ENCODE results near the gene DUSP2. TPM values are rescaled to one million over a fixed set of nuclear protein-coding genes. Genes with fewer than 3 reads are reported as not detected.

The DUSP2 gene
- total RNA-seq (2013; cell fraction: nucleolus; rRNA removed), result 404 and 419 TPM in 2 replicates
- total RNA-seq (2014; rRNA removed) (212 and 227 TPM in 2 replicates), total RNA-seq (2014; rRNA removed; fragmentation: Illumina TruSeq; extraction: Trizol) (57.4 and 58.0 TPM in 2 replicates), total RNA-seq (2021) (181 and 194 TPM in 2 replicates), polyA plus RNA-seq (2011; rRNA removed) (47.5 and 84.3 TPM in 2 replicates), polyA plus RNA-seq (2014; fragmentation: Illumina TruSeq; extraction: Trizol) (11.9 and 35.6 TPM in 2 replicates), polyA plus RNA-seq (2014; fragmentation: Nextera tagmentation; extraction: Ambion mirVana) (10 to 100 TPM in 1 of 2 experiments, 1 to 10 TPM in 1; 9.7 to 34.6 TPM), polyA plus RNA-seq (2014; rRNA removed) (158 and 168 TPM in 2 replicates), polyA plus RNA-seq (2016; fragmentation: Nextera tagmentation; extraction: Ambion mirVana) (10 to 100 TPM; 10.2 to 56.4 TPM), polyA minus RNA-seq (2011; rRNA and poly(A)+ RNA removed) (98.2 and 232 TPM in 2 replicates), Bru-seq, nascent RNA (percentile 99 among the genes with signal in this experiment), BruChase-seq, experiment 1, labeled RNA remaining after a 6-hour chase (percentile 98 among the genes with signal in this experiment), BruChase-seq, experiment 2, labeled RNA remaining after a 2-hour chase (percentile 97 among the genes with signal in this experiment)
- polyA plus RNA-seq (2011; ENCODE audit: low read depth), result 22.1 TPM
- 146 and 184 TPM in 2 replicates for polyA plus RNA-seq (2011; cell fraction: cytosol; rRNA removed)
- 522 and 621 TPM in 2 replicates for polyA plus RNA-seq (2011; cell fraction: nucleus; rRNA removed)
- polyA plus RNA-seq (2012), result 61.4 and 155 TPM in 2 replicates
- polyA minus RNA-seq (2011; cell fraction: cytosol; rRNA and poly(A)+ RNA removed), result 87.6 and 111 TPM in 2 replicates
- polyA minus RNA-seq (2011; cell fraction: nucleus; rRNA and poly(A)+ RNA removed), result 636 and 718 TPM in 2 replicates
- long read RNA-seq, experiment 1, transcript DUSP2-201 (4 exons, 1,688 nt), result major isoform, 151 of 160 reads
- long read RNA-seq, experiment 1, partial matches to known transcripts, result 3 of 160 reads
- long read RNA-seq, experiment 1, other reads (novel, unspliced or antisense), result 4 of 160 reads
- long read RNA-seq, experiment 2, transcript DUSP2-201 (4 exons, 1,688 nt), result major isoform, 16 of 29 reads
- long read RNA-seq, experiment 2, partial matches to known transcripts, result 12 of 29 reads
- long read RNA-seq, experiment 2, other reads (novel, unspliced or antisense), result 0 of 29 reads

- H3K36me3 ChIP-seq (ENCODE audit: control insufficient read depth in 2 of 2, insufficient read depth in 2 of 2, low read length in 1 of 2), result peaks cover 7% of the 10 kb centered on the region in 2 experiments; a peak in 2 of 4 replicates
- peak; percentile 57 for TF ChIP-seq USF2 (IDR thresholded peaks at IDR 0.05; ENCODE audit: borderline replicate concordance, low read depth, low read length)
- peak; percentile 100 for TF ChIP-seq POLR2AphosphoS2 (IDR thresholded peaks at IDR 0.05; ENCODE audit: low read depth, low read length)
- no peak for TF ChIP-seq PAX8 (IDR thresholded peaks at IDR 0.05)
- no peak for TF ChIP-seq KDM1A (IDR thresholded peaks at IDR 0.05; ENCODE audit: borderline replicate concordance)
- peak; percentile 92 for TF ChIP-seq ZBED1 (IDR thresholded peaks at IDR 0.05; ENCODE audit: borderline replicate concordance)
- no peak for TF ChIP-seq BMI1 (IDR thresholded peaks at IDR 0.05; ENCODE audit: borderline replicate concordance)
- TF ChIP-seq JUND (IDR thresholded peaks at IDR 0.05; ENCODE audit: low read depth, low read length), result no peak
- TF ChIP-seq NFYA (IDR thresholded peaks at IDR 0.05; ENCODE audit: borderline replicate concordance, low read depth, low read length), result no peak
- TF ChIP-seq NFXL1 (IDR thresholded peaks at IDR 0.05; ENCODE audit: borderline replicate concordance), result no peak
- TF ChIP-seq MXI1 (IDR thresholded peaks at IDR 0.05; ENCODE audit: low read depth, low read length), result peak; percentile 98
- TF ChIP-seq CEBPZ (IDR thresholded peaks at IDR 0.05; ENCODE audit: low read depth, low read length), result no peak
- no peak for TF ChIP-seq YBX1 (IDR thresholded peaks at IDR 0.05)
- TF ChIP-seq FOS (IDR thresholded peaks at IDR 0.05; ENCODE audit: borderline replicate concordance, extremely low read depth, insufficient read length), result no peak
These were observed at the start of gene DUSP2 for GRCh38 chr2:96145036-96145847. Gene DUSP2 (minus strand): TSS chr2:96145440. CDS start chr2:96145354, 86 bp downstream.

More at GRCh38 chr2:96145036-96145847, at the start of gene DUSP2:
- BruUV-seq (replicated peaks), result no TSS peak
- DNase-seq (ENCODE audit: low read depth, low spot score) (peak; percentile 85), ATAC-seq (peak; percentile 62), FAIRE-seq (no peak)
- peaks cover 29% of the 10 kb centered on the region for H3K79me2 ChIP-seq (ENCODE audit: control insufficient read depth, insufficient read depth, low read length)
- H3K4me3 ChIP-seq, result peak within 1 kb of the TSS; percentile 92
- H4K20me1 ChIP-seq (ENCODE audit: control insufficient read depth, insufficient read depth), result no peaks in the 10 kb centered on the region
- ChIA-PET POLR2A (interaction anchor here (2.6 to 9.5 kb wide), 4 partner anchors 13 to 63 kb away, joined by 12 to 161 read pairs (median 48); partner anchors contain the start of gene STARD7), CTCF (interaction anchor here (1.1 to 14.4 kb wide), 4 partner anchors 12 to 28 kb away, joined by 3 to 535 read pairs (median 55); partner anchors contain the start of gene ADRA2B), RAD21 (ENCODE audit: unreplicated experiment) (interaction anchor here (0.8 to 18.1 kb wide), 5 partner anchors 12 to 89 kb away, joined by 3 to 463 read pairs (median 50); no protein-coding TSS in a partner anchor), SMC1A (ENCODE audit: uncharacterized antibody, unreplicated experiment) (interaction anchor here (1.4 to 14.4 kb wide), 4 partner anchors 13 to 28 kb away, joined by 4 to 338 read pairs (median 96); no protein-coding TSS in a partner anchor)
- peaks cover 45% of the 10 kb centered on the region for H3K4me1 ChIP-seq (ENCODE audit: control insufficient read depth, insufficient read depth, low read length)
- H3K27me3 ChIP-seq (replicated peaks in 1 of 2; ENCODE audit: control insufficient read depth in 2 of 2, insufficient read depth in 2 of 2, low read length in 1 of 2), result no peaks in the 10 kb centered on the region
- in situ Hi-C loops (cut with MboI), result no loop called here
- H3K27ac ChIP-seq (ENCODE audit: control insufficient read depth, insufficient read depth), result peak within 1 kb of the TSS; percentile 89
- under 1% methylated on average over 76 of the region's 94 CpGs for WGBS (ENCODE audit: insufficient coverage, insufficient replicate concordance, low lambda C conversion rate, missing lambda C conversion rate)
- H3K9ac ChIP-seq (ENCODE audit: control insufficient read depth, insufficient read depth, low read length), result peak within 1 kb of the TSS; percentile 89
- intact Hi-C loops (cut with micrococcal nuclease; ENCODE audit: unreplicated experiment), result loop anchor here (1.0 to 5.0 kb wide), 4 partner anchors 12 to 382 kb away; partner anchors contain the start of genes NCAPH and STARD7
- no peaks in the 10 kb centered on the region for H3K9me3 ChIP-seq (replicated peaks; ENCODE audit: control insufficient read depth, insufficient read depth, low read length)
- peak within 1 kb of the TSS; percentile 52 for H2AFZ ChIP-seq (ENCODE audit: control insufficient read depth, low read depth, low read length)
- peak within 1 kb of the TSS; percentile 95 for H3K4me2 ChIP-seq (ENCODE audit: control insufficient read depth, insufficient read depth)

All from GM12878 (cell line).